ENCODE measurements around the gene PTPN22.

GRCh38 chr1:113821916-113822315 is 49.6 kb downstream of the PTPN22 start:
- TF ChIP-seq GATA2 (IDR thresholded peaks at IDR 0.05; ENCODE audit: low read depth, low read length) (no peak), GATA3 (IDR thresholded peaks at IDR 0.05; ENCODE audit: low read depth, low read length) (no peak)

All from SH-SY5Y (cell line).